Smooth muscle cell (in vitro differentiated cells): Measurements from ENCODE around the gene IPO11. TPM values are rescaled to one million over a fixed set of nuclear protein-coding genes. Genes with fewer than 3 reads are reported as not detected.
A peak's percentile ranks its signal among the peaks of the same experiment; 100 is the strongest.

Experiments used
- DNase-seq: peaks from one replicate; lab custom pipeline; 2025; ENCODE audit not compliant: unreplicated experiment; lab: John Stamatoyannopoulos, UW
- H2AFZ ChIP-seq: fragments of 200-600 bp; sonication (generic); 2 replicates; pipeline ENCODE4 v1.6.0; 2016; ENCODE audit warnings: antibody characterized with exemption, low read depth, mild to moderate bottlenecking
- H3F3A ChIP-seq: fragments of 200-600 bp; sonication (generic); 2 replicates; pipeline ENCODE4 v1.6.0; 2017; ENCODE audit warnings: antibody characterized with exemption, low read depth
- H3K27ac ChIP-seq: fragments of 200-600 bp; sonication (generic); 2 replicates; pipeline ENCODE4 v1.5.1; 2016; ENCODE audit warnings: low read depth, mild to moderate bottlenecking
- H3K27me3 ChIP-seq: fragments of 200-600 bp; sonication (generic); 2 replicates; pipeline ENCODE4 v1.6.1; 2016; ENCODE audit warnings: low read depth, mild to moderate bottlenecking
- H3K36me3 ChIP-seq: fragments of 200-600 bp; sonication (generic); 2 replicates; pipeline ENCODE4 v1.5.1; 2016; ENCODE audit warnings: low read depth
- H3K4me1 ChIP-seq: fragments of 200-600 bp; sonication (generic); 2 replicates; pipeline ENCODE4 v1.5.1; 2016; ENCODE audit warnings: low read depth
- H3K4me2 ChIP-seq: fragments of 200-600 bp; sonication (generic); 2 replicates; pipeline ENCODE4 v1.6.0; 2016; ENCODE audit warnings: mild to moderate bottlenecking
- H3K4me3 ChIP-seq: fragments of 200-600 bp; sonication (generic); 2 replicates; pipeline ENCODE4 v1.5.1; 2016; ENCODE audit warnings: mild to moderate bottlenecking
- H3K79me2 ChIP-seq: fragments of 200-600 bp; sonication (generic); 2 replicates; pipeline ENCODE4 v1.6.0; 2016; ENCODE audit warnings: low read depth, mild to moderate bottlenecking
- H3K9ac ChIP-seq: fragments of 200-600 bp; sonication (generic); 2 replicates; pipeline ENCODE4 v1.6.0; 2016; ENCODE audit warnings: low read depth
- H3K9me3 ChIP-seq: fragments of 200-600 bp; sonication (generic); replicated peaks from 2 replicates; pipeline ENCODE4 v1.5.1; 2016; ENCODE audit warnings: low read depth
- H4K20me1 ChIP-seq: fragments of 200-600 bp; sonication (generic); 2 replicates; pipeline ENCODE4 v1.6.0; 2016; ENCODE audit warnings: low read depth
- WGBS: methylation state at CpG from one replicate; pipeline ENCODE4 v1.1.7; 2016; ENCODE audit warnings: low lambda C conversion rate; 5-methylcytosine and 5-hydroxymethylcytosine counted together
- polyA plus RNA-seq: library from polyadenylated mRNA; unstranded; fragments of >200 nt; fragmentation: Nextera tagmentation; extraction: Ambion mirVana; gene quantifications from 2 replicates; pipeline ENCODE4 v1.2.1, GENCODE V29; 2016
- total RNA-seq: library from RNA; depleted of rRNA; stranded (reverse); fragments of >200 nt; gene quantifications from 2 replicates; pipeline ENCODE4 v1.2.3, GENCODE V29; 2014
- TF ChIP-seq, protein P1 (sequence below): fragments of 200-600 bp; sonication (generic); IDR thresholded peaks from 2 replicates; pipeline ENCODE4 v1.5.1; 2017; ENCODE audit warnings: borderline replicate concordance, mild to moderate bottlenecking, antibody characterized with exemption; ENCODE audit not compliant: insufficient read depth, poor library complexity, severe bottlenecking

IPO11 gene
- total and polyA plus RNA-seq, 2 experiments from 2014 or later: 9.3 to 31.8 TPM

DNA sequence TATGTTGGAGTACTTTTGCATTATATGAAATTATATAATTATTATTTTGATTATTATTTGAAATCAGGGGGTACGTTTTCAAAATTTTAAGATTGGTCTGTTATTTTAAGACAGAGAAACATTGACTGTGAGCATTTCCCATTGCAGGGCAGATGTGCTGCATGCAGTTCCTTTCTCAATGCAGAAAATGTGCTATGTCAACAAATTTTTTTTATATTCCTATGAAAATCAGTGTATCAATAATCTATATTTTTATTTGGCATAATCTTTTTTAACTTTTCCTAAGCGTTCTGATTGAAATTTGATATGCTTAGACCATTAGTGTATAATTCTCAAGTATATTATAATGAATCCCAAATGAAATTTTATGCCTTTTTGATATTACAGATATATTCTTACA is 124.2 kb downstream of the IPO11 start:
- no peaks in the 10 kb centered on the region for H3K4me1 ChIP-seq
- H3K4me3 ChIP-seq: no peak overlapping the region
- peaks cover under 1% of the 10 kb centered on the region for H3K36me3 ChIP-seq
- H3F3A ChIP-seq: no peaks in the 10 kb centered on the region
- no peaks in the 10 kb centered on the region for H3K27me3 ChIP-seq
- H2AFZ ChIP-seq: no peak overlapping the region
- no peak overlapping the region for H3K27ac ChIP-seq
- WGBS: 95% methylated on average over 2 of the region's 2 CpGs
- no peak overlapping the region for H3K4me2 ChIP-seq
- no peak overlapping the region for H3K9ac ChIP-seq
- H3K79me2 ChIP-seq: no peaks in the 10 kb centered on the region
- DNase-seq: no peak
- H3K9me3 ChIP-seq: no peaks in the 10 kb centered on the region
- H4K20me1 ChIP-seq: no peaks in the 10 kb centered on the region
- TF ChIP-seq, protein P1, sequence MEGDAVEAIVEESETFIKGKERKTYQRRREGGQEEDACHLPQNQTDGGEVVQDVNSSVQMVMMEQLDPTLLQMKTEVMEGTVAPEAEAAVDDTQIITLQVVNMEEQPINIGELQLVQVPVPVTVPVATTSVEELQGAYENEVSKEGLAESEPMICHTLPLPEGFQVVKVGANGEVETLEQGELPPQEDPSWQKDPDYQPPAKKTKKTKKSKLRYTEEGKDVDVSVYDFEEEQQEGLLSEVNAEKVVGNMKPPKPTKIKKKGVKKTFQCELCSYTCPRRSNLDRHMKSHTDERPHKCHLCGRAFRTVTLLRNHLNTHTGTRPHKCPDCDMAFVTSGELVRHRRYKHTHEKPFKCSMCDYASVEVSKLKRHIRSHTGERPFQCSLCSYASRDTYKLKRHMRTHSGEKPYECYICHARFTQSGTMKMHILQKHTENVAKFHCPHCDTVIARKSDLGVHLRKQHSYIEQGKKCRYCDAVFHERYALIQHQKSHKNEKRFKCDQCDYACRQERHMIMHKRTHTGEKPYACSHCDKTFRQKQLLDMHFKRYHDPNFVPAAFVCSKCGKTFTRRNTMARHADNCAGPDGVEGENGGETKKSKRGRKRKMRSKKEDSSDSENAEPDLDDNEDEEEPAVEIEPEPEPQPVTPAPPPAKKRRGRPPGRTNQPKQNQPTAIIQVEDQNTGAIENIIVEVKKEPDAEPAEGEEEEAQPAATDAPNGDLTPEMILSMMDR: no peak

GRCh38 chr5:62538017-62538942 is 125.7 kb downstream of the IPO11 start:
- H3K36me3 ChIP-seq: no peaks in the 10 kb centered on the region
- H3K27ac ChIP-seq: peak overlapping the region; percentile 28
- H3K4me2 ChIP-seq: no peak overlapping the region
- WGBS: 61% methylated on average over 9 of the region's 9 CpGs
- H3K27me3 ChIP-seq: no peaks in the 10 kb centered on the region
- DNase-seq: no peak
- H3F3A ChIP-seq: no peaks in the 10 kb centered on the region
- H3K9ac ChIP-seq: no peak overlapping the region
- H3K9me3 ChIP-seq: no peaks in the 10 kb centered on the region
- H2AFZ ChIP-seq: no peak overlapping the region
- TF ChIP-seq, protein P1: no peak
- H4K20me1 ChIP-seq: no peaks in the 10 kb centered on the region
- no peaks in the 10 kb centered on the region for H3K79me2 ChIP-seq
- no peak overlapping the region for H3K4me3 ChIP-seq
- H3K4me1 ChIP-seq: no peaks in the 10 kb centered on the region

DNA sequence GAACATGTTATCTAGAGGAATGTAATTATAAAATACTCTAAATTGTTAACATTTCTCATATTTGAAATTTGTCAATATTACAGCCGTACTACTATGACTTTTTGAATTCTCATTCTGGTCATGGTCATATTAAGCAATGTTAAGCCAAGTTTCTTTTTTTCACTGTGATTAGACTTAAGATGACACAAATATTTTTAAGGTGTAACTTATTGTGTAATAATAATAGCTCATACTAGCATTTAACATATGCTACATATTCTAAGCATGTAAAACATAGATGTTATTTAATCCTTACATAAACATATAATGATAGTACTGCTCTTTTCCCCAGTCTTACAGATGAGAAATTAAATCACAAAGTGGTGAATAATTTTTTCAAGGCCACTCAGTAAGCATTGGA is 130.2 kb downstream of the IPO11 start:
- no peak overlapping the region for H2AFZ ChIP-seq

More for the DNA sequence above, 130.2 kb downstream of the IPO11 start:
- Histone ChIP-seq H3K9ac (no peak overlapping the region), H3K4me1 (no peaks in the 10 kb centered on the region), H3K79me2 (no peaks in the 10 kb centered on the region), H3K27me3 (no peaks in the 10 kb centered on the region), H3F3A (no peaks in the 10 kb centered on the region), H3K4me3 (no peak overlapping the region), H4K20me1 (no peaks in the 10 kb centered on the region), H3K27ac (no peak overlapping the region), H3K9me3 (no peaks in the 10 kb centered on the region), H3K36me3 (no peaks in the 10 kb centered on the region), H3K4me2 (no peak overlapping the region)
- no peak for DNase-seq
- TF ChIP-seq, protein P1: no peak
- WGBS: 97% methylated on average over 1 of the region's 1 CpG
